Activated T-helper 1 cell treated with anti-CD3 and anti-CD28 coated beads, Interleukin-2, amount 50 U/mL, for 16 hours (primary cell): ENCODE data around the gene STX18.
"Not testable (repeated sequence)": the region's sequence is repeated elsewhere in the genome, so short reads cannot be mapped to it uniquely, and the experiment has no call there.

Experiments used
- DNase-seq, 2 donors: peaks; one replicate each; pipeline ENCODE4 v3.0.0-alpha.2; 2020; ENCODE audit warnings: low read depth in 1 of 2, low spot score in 1 of 2

The STX18 gene

GRCh38 chr4:4422117-4422516 is 119.7 kb downstream of the STX18 start:
- DNase-seq: not testable (repeated sequence)

- no peak for DNase-seq
Measured at GRCh38 chr4:4421356-4421755, 120.5 kb downstream of the STX18 start.

- no peak for DNase-seq
Measured at GRCh38 chr4:4420421-4420820, 121.4 kb downstream of the STX18 start.

- DNase-seq: no peak
Measured at GRCh38 chr4:4419896-4420295, 122.0 kb downstream of the STX18 start.

- DNase-seq: no peak
Measured at GRCh38 chr4:4418676-4419390, 123.0 kb downstream of the STX18 start.

GRCh38 chr4:4417886-4418285 is 124.0 kb downstream of the STX18 start:
- DNase-seq: no peak

GRCh38 chr4:4416981-4417380 is 124.9 kb downstream of the STX18 start:
- no peak for DNase-seq

GRCh38 chr4:4415806-4416805 is 125.7 kb downstream of the STX18 start:
- DNase-seq: no peak

- DNase-seq: no peak
Measured at GRCh38 chr4:4415107-4415805, 126.6 kb downstream of the STX18 start.

GRCh38 chr4:4413806-4414205 is 128.0 kb downstream of the STX18 start:
- DNase-seq: no peak

GRCh38 chr4:4413373-4413725 is 128.5 kb downstream of the STX18 start:
- no peak for DNase-seq

GRCh38 chr4:4412641-4413372 is 129.0 kb downstream of the STX18 start:
- no peak for DNase-seq

GRCh38 chr4:4411906-4412305 is 129.9 kb downstream of the STX18 start:
- DNase-seq: no peak

- DNase-seq: no peak
Measured at GRCh38 chr4:4410271-4410670, 131.6 kb downstream of the STX18 start.

GRCh38 chr4:4409416-4410115 is 132.3 kb downstream of the STX18 start:
- no peak for DNase-seq

GRCh38 chr4:4408576-4409335 is 133.1 kb downstream of the STX18 start:
- DNase-seq: no peak

GRCh38 chr4:4408132-4408523 is 133.7 kb downstream of the STX18 start:
- no peak for DNase-seq

GRCh38 chr4:4407299-4408131 is 134.3 kb downstream of the STX18 start:
- no peak for DNase-seq
